SK-N-SH treated with all-trans-retinoic acid at 6 μM for 48 hours (cell line): ENCODE data around the gene POU2AF3.

Source experiments
- ATAC-seq: fragments of 200-7000 bp; cut with Tn5 transposase; 3 replicates; pipeline ENCODE4 v1.9.1; 2020; ENCODE audit warnings: mild to moderate bottlenecking, moderate library complexity
- ARNTL ChIP-seq: fragments of 450-650 bp; formaldehyde crosslinking; IDR thresholded peaks from 2 replicates; pipeline ENCODE4 v1.5.0; 2020; ENCODE audit warnings: low read depth, mild to moderate bottlenecking, moderate library complexity, borderline replicate concordance
- BACH2 ChIP-seq: fragments of 250-450 bp; sonication (Bioruptor Pico); IDR thresholded peaks from 2 replicates; pipeline ENCODE4 v1.9.0; 2021; ENCODE audit warnings: mild to moderate bottlenecking, borderline replicate concordance
- CREB5 ChIP-seq: fragments of 250-450 bp; sonication (Bioruptor Pico); IDR thresholded peaks from 2 replicates; pipeline ENCODE4 v1.5.1; 2020; ENCODE audit warnings: low read depth, mild to moderate bottlenecking, moderate library complexity
- ESRRG ChIP-seq: fragments of 250-450 bp; sonication (Bioruptor Pico); IDR thresholded peaks from 2 replicates; pipeline ENCODE4 v1.6.1; 2021; ENCODE audit warnings: mild to moderate bottlenecking
- ISL1 ChIP-seq: fragments of 250-450 bp; sonication (Bioruptor Pico); IDR thresholded peaks from 2 replicates; pipeline ENCODE4 v2.1.2; 2022; ENCODE audit warnings: mild to moderate bottlenecking, moderate library complexity
- OSR1 ChIP-seq: fragments of 250-450 bp; sonication (Bioruptor Pico); IDR thresholded peaks from 2 replicates; pipeline ENCODE4 v1.8.0; 2022; ENCODE audit warnings: moderate library complexity, mild to moderate bottlenecking, inconsistent platforms
- PPARA ChIP-seq: fragments of 250-450 bp; sonication (Bioruptor Pico); IDR thresholded peaks from 2 replicates; pipeline ENCODE4 v1.5.0; 2020; ENCODE audit warnings: mild to moderate bottlenecking, borderline replicate concordance
- RARB ChIP-seq: fragments of 250-450 bp; sonication (Bioruptor Pico); IDR thresholded peaks from 2 replicates; pipeline ENCODE4 v1.8.0; 2021; ENCODE audit warnings: mild to moderate bottlenecking, moderate library complexity
- SNAI2 ChIP-seq: fragments of 250-450 bp; sonication (Bioruptor Pico); IDR thresholded peaks from 2 replicates; pipeline ENCODE4 v1.5.0; 2020; ENCODE audit warnings: mild to moderate bottlenecking, moderate library complexity
- TCF4 ChIP-seq: fragments of 250-450 bp; sonication (Bioruptor Pico); IDR thresholded peaks from 2 replicates; pipeline ENCODE4 v1.8.0; 2021; ENCODE audit warnings: mild to moderate bottlenecking, moderate library complexity, borderline replicate concordance
- TOX ChIP-seq: fragments of 250-450 bp; sonication (Bioruptor Pico); IDR thresholded peaks from 2 replicates; pipeline ENCODE4 v1.8.0; 2021; ENCODE audit warnings: mild to moderate bottlenecking, moderate library complexity, borderline replicate concordance
- ZC3H10 ChIP-seq: fragments of 250-450 bp; sonication (Bioruptor Pico); IDR thresholded peaks from 2 replicates; pipeline ENCODE4 v1.5.1; 2021; ENCODE audit warnings: mild to moderate bottlenecking, moderate library complexity
- ZFP3 ChIP-seq: fragments of 250-450 bp; sonication (Bioruptor Pico); IDR thresholded peaks from 2 replicates; pipeline ENCODE4 v1.5.0; 2020; ENCODE audit warnings: mild to moderate bottlenecking, moderate library complexity
- ZFP30 ChIP-seq: fragments of 450-650 bp; formaldehyde crosslinking; IDR thresholded peaks from 2 replicates; pipeline ENCODE4 v1.5.0; 2022; ENCODE audit warnings: mild to moderate bottlenecking, moderate library complexity
- ZNF565 ChIP-seq: fragments of 450-650 bp; formaldehyde crosslinking; conservative IDR thresholded peaks from 2 replicates; pipeline ENCODE4 v1.5.0; 2020; ENCODE audit warnings: low read depth, mild to moderate bottlenecking, moderate library complexity
- ZNF70 ChIP-seq: fragments of 450-650 bp; formaldehyde crosslinking; IDR thresholded peaks from 2 replicates; pipeline ENCODE4 v1.5.0; 2020; ENCODE audit warnings: mild to moderate bottlenecking, moderate library complexity
- ZNF8 ChIP-seq: fragments of 450-650 bp; formaldehyde crosslinking; IDR thresholded peaks from 2 replicates; pipeline ENCODE4 v1.5.0; 2020; ENCODE audit warnings: mild to moderate bottlenecking, moderate library complexity
- TF ChIP-seq, protein P1 (sequence below): fragments of 250-450 bp; sonication (Bioruptor Pico); IDR thresholded peaks from 2 replicates; pipeline ENCODE4 v1.8.0; 2021; ENCODE audit warnings: low read depth, mild to moderate bottlenecking, moderate library complexity, borderline replicate concordance
- TF ChIP-seq, protein P2 (sequence below): fragments of 250-450 bp; sonication (Bioruptor Pico); IDR thresholded peaks from 2 replicates; pipeline ENCODE4 v1.8.0; 2020; ENCODE audit warnings: mild to moderate bottlenecking, moderate library complexity, borderline replicate concordance
- TF ChIP-seq, protein P3 (sequence below): fragments of 250-450 bp; sonication (Bioruptor Pico); IDR thresholded peaks from 2 replicates; pipeline ENCODE4 v1.5.0; 2020; ENCODE audit warnings: mild to moderate bottlenecking, moderate library complexity
- TF ChIP-seq, protein P4 (sequence below): fragments of 250-450 bp; sonication (Bioruptor Pico); IDR thresholded peaks from 2 replicates; pipeline ENCODE4 v1.5.1; 2021; ENCODE audit warnings: mild to moderate bottlenecking, moderate library complexity

Gene POU2AF3

DNA sequence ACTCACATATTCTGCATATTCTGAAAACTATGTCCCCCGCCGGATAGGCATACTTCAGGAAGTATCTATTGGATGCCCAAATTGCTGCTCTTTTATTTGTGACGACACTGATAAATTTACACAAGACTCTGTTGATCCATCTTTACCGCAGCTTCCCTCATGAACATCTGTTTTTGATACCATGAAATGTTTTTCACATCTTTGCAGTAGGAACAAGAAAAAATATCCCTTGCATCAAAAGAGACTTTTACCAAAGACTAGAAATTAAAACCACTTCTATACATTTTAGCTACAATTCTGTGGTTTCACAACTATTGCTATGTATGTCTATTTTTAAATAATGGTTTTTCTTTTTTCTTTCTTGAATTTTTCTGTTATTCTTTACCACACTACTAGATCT, 37.5 kb upstream of the POU2AF3 start:
- no peak for ATAC-seq
- no peak for TF ChIP-seq PPARA (CRISPR knock-in tag)
- TF ChIP-seq SNAI2 (CRISPR knock-in tag): no peak
- no peak for TF ChIP-seq ZFP3
- no peak for TF ChIP-seq TOX (CRISPR knock-in tag)
- TF ChIP-seq ESRRG (CRISPR knock-in tag): no peak
- no peak for TF ChIP-seq ZNF70 (CRISPR knock-in tag)
- no peak for TF ChIP-seq CREB5 (CRISPR knock-in tag)
- TF ChIP-seq, protein P1, sequence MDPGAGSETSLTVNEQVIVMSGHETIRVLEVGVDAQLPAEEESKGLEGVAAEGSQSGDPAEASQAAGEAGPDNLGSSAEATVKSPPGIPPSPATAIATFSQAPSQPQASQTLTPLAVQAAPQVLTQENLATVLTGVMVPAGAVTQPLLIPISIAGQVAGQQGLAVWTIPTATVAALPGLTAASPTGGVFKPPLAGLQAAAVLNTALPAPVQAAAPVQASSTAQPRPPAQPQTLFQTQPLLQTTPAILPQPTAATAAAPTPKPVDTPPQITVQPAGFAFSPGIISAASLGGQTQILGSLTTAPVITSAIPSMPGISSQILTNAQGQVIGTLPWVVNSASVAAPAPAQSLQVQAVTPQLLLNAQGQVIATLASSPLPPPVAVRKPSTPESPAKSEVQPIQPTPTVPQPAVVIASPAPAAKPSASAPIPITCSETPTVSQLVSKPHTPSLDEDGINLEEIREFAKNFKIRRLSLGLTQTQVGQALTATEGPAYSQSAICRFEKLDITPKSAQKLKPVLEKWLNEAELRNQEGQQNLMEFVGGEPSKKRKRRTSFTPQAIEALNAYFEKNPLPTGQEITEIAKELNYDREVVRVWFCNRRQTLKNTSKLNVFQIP (CRISPR knock-in tag): no peak
- TF ChIP-seq, protein P2, sequence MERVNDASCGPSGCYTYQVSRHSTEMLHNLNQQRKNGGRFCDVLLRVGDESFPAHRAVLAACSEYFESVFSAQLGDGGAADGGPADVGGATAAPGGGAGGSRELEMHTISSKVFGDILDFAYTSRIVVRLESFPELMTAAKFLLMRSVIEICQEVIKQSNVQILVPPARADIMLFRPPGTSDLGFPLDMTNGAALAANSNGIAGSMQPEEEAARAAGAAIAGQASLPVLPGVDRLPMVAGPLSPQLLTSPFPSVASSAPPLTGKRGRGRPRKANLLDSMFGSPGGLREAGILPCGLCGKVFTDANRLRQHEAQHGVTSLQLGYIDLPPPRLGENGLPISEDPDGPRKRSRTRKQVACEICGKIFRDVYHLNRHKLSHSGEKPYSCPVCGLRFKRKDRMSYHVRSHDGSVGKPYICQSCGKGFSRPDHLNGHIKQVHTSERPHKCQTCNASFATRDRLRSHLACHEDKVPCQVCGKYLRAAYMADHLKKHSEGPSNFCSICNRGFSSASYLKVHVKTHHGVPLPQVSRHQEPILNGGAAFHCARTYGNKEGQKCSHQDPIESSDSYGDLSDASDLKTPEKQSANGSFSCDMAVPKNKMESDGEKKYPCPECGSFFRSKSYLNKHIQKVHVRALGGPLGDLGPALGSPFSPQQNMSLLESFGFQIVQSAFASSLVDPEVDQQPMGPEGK (CRISPR knock-in tag): no peak
- TF ChIP-seq, protein P3, sequence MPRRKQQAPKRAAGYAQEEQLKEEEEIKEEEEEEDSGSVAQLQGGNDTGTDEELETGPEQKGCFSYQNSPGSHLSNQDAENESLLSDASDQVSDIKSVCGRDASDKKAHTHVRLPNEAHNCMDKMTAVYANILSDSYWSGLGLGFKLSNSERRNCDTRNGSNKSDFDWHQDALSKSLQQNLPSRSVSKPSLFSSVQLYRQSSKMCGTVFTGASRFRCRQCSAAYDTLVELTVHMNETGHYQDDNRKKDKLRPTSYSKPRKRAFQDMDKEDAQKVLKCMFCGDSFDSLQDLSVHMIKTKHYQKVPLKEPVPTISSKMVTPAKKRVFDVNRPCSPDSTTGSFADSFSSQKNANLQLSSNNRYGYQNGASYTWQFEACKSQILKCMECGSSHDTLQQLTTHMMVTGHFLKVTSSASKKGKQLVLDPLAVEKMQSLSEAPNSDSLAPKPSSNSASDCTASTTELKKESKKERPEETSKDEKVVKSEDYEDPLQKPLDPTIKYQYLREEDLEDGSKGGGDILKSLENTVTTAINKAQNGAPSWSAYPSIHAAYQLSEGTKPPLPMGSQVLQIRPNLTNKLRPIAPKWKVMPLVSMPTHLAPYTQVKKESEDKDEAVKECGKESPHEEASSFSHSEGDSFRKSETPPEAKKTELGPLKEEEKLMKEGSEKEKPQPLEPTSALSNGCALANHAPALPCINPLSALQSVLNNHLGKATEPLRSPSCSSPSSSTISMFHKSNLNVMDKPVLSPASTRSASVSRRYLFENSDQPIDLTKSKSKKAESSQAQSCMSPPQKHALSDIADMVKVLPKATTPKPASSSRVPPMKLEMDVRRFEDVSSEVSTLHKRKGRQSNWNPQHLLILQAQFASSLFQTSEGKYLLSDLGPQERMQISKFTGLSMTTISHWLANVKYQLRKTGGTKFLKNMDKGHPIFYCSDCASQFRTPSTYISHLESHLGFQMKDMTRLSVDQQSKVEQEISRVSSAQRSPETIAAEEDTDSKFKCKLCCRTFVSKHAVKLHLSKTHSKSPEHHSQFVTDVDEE (CRISPR knock-in tag): no peak
- TF ChIP-seq ZNF565 (CRISPR knock-in tag): no peak
- no peak for TF ChIP-seq OSR1 (CRISPR knock-in tag)
- no peak for TF ChIP-seq ISL1 (CRISPR knock-in tag)
- no peak for TF ChIP-seq ZNF8 (CRISPR knock-in tag)
- no peak for TF ChIP-seq ARNTL (CRISPR knock-in tag)
- TF ChIP-seq, protein P4, sequence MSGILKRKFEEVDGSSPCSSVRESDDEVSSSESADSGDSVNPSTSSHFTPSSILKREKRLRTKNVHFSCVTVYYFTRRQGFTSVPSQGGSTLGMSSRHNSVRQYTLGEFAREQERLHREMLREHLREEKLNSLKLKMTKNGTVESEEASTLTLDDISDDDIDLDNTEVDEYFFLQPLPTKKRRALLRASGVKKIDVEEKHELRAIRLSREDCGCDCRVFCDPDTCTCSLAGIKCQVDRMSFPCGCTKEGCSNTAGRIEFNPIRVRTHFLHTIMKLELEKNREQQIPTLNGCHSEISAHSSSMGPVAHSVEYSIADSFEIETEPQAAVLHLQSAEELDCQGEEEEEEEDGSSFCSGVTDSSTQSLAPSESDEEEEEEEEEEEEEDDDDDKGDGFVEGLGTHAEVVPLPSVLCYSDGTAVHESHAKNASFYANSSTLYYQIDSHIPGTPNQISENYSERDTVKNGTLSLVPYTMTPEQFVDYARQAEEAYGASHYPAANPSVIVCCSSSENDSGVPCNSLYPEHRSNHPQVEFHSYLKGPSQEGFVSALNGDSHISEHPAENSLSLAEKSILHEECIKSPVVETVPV (CRISPR knock-in tag): no peak
- no peak for TF ChIP-seq TCF4 (CRISPR knock-in tag)
- TF ChIP-seq BACH2: no peak
- TF ChIP-seq RARB (CRISPR knock-in tag): no peak

DNA sequence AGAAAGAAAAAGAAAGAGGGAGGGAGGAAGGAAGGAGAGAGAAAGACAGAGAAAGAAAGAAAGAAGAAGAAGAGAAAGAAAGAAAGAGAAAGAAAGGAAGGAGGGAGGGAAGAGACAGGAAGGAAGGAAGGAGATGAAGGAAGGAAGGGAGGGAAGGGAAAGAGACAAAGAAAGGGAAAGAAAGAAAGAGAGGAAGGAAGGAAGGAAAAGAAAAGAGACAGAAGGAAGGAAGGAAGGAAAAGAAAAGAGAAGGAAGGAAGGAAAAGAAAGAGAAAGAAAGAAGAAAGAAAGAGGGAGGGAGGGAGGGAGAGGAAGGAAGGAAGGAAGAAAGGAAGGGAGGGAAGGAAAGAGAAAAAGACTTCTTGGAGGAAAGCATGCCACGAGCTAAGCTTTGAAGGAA, 33.7 kb upstream of the POU2AF3 start:
- TF ChIP-seq ZNF8 (CRISPR knock-in tag): no peak
- no peak for TF ChIP-seq ISL1 (CRISPR knock-in tag)
- no peak for TF ChIP-seq ZFP30 (CRISPR knock-in tag)
- no peak for TF ChIP-seq ZFP3
- TF ChIP-seq TOX (CRISPR knock-in tag): no peak
- no peak for TF ChIP-seq SNAI2 (CRISPR knock-in tag)
- TF ChIP-seq ZC3H10 (CRISPR knock-in tag): no peak
- TF ChIP-seq, protein P2 (CRISPR knock-in tag): no peak
- no peak for TF ChIP-seq OSR1 (CRISPR knock-in tag)
- TF ChIP-seq ZNF70 (CRISPR knock-in tag): no peak
- TF ChIP-seq, protein P4 (CRISPR knock-in tag): no peak
- TF ChIP-seq TCF4 (CRISPR knock-in tag): no peak
- no peak for TF ChIP-seq ARNTL (CRISPR knock-in tag)
- no peak for ATAC-seq
